GM21825 (cell line): ENCODE data around the gene TAGLN.
A peak's percentile ranks its signal among the peaks of the same experiment; 100 is the strongest.

Experiments
- ATAC-seq: cut with Tn5 transposase; IDR thresholded peaks from one replicate; pipeline ENCODE4 v1.9.1; 2021; ENCODE audit warnings: mild to moderate bottlenecking, moderate library complexity; ENCODE audit not compliant: unreplicated experiment

Gene TAGLN

DNA sequence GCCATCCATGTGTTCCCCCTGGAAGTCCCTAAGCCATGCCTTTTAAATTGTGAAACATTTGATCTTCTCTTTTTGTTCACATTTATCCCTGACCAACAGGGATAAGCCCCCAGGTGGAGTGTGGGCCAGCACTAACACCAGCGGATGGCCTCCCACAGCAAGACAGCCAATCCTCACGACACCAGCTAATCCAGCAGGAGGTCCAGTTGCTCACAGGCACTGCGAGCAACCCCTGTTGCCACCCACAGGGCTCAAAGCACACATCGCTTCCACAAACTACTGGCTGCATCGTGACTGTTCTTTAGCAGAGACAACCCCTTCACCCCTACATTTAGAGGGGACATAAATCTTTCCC, 30.7 kb downstream of the TAGLN start:
- no peak for ATAC-seq

DNA sequence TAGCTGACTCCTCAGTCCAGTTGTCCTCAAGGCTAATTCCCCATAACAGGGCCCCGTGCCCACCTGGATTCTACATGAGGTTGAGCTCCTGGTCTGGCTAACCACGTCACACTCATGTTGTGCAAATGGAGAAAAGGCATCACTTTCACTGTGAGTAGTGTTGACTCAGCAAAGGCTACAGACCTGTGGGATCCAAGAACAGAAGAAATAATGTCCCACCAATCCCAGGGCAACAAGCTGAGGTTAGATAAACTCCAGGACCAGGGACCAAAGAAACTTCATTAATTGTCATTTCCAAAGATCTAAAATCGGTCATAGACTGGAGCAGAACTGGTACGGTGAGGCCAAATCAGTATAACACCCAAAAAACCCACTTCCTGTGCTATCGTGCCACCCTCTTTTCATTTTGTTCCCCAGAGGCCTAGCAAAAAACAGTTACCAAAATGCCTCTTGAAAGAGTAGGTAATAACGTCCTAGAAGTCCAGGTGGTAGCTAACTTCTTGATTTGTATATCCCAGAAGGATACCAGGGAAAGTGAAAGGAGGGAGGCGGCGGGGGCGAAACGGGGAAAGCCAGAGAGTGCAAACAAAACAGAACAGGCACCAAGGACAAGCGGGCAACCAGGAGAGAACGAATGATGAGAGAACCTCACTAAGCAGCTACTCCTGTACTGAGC, 31.3 kb downstream of the TAGLN start:
- ATAC-seq, result no peak

DNA sequence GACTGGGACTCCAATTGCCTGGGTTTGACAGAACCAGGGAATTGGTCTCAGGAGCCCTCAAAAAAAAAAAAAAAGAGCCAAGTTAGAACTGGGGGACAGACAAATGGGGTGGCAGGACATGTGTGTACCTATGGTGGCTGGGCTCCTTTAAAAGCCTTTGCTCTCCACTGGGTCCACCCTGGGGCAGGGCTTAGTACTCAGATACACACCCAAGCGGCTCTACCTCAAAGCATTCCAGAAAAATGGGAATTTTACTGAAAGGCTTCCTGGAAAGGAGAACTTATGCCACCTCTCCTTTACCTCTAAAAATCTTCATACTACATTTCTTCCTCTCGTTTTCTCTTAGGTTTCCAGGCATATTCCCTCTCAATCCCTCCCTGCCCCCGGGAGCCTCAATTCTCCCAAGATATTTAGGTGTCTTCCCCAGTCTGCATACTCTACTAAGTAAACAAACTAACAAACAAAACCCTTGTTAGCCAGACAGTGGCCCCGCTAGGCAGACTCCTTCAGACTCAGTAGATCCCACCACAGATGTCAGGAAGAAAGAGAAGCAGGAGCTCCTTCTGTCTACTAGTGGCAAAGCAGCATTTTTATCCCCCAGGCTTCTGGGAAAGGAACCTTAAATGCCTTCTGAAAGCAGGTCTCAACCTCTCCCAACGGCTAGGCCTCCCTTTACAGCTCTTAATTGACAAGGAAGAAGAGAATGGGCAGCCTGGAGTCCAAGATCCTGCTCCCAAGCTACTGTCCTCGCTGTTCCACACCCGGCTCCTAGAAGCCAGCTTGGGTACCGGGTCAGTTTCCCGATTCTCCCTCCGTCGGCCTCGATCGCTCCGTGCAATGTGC, 32.0 kb downstream of the TAGLN start:
- no peak for ATAC-seq

DNA sequence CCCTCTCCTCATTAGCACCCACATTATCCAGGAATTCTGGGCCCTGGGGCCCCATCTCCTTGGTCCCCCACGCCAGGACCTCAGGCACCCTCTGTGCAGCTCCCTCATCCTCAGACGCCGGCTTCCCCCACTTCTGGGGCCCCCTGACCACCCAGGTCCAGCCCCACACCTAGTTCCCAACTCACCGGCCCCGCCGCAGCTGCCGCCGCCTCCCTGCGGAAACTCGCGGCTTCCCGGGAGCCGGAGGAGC, 32.6 kb downstream of the TAGLN start, which contains the start of gene PCSK7:
TSS of gene PCSK7 (minus strand) at position 232 of the 250 bp plus-strand sequence. CDS start 2,229 bp downstream, outside the sequence.
- ATAC-seq, result no peak

DNA sequence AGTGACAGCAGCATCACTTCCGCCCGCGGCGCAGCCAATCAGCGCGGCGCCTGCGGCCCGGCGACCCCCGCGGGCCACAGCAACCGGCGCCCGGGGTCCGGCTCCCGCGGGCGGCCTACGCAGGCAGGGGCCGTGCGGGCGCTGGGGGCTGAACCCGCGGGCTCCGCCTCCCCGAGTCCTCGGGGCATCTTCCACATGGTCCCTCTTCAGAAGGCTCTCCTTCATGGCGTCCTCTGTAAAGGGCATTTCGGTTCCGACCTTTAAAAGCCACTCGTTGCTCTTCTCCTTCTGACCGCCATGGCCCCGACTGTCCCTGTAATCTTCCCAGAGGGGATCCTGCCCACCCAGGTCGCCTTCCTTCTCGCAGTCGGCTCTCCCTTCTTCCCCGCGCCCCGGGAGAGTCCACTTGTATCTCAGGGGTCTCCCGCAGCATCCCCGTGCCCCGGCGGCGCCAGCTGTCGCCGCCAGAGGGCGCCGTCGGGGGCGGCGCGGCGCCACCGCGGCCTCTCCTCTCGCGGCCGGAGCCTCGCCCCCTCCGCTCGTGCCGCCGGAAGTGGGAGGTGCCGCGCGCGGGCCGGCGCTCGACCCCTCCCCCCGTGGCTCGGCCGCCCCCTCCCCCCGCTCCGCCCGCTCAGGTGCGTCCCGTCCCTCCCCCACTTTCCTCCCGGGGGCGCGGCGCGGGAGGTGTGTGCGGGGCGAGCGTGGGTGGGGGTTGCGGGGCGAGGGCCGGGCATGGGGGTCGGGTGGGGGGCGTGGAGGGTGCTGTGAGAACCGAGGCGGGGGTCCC, 33.1 kb downstream of the TAGLN start, which contains the start of gene RNF214:
TSS of gene RNF214 (plus strand) at position 580 of the 787 bp plus-strand sequence. CDS start 1,602 bp downstream, outside the sequence.
- ATAC-seq, result peak; percentile 64

DNA sequence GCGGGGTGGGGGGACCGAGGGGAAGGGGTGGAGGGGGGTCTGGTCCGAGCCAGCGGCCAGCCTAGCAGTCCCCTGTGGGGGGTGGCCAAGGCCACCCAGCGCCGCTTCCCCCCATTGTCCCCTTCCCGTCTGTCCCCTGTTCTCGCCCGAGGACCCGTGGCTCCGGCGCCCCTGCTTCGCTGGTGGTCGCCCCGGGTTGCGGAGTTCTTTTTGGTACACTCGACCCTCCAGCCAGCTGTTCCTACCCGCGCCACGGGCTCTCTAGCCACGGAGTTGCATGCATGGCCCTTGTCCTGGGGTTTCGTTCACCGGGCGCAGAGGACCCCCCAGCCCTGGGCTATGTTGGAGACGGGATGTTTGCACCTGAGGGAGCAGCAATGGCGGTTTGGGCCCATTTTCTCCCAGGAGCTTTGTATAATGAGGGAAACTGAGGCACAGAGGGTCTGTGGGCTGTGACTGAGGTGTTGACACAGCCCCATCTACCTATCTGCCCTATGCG, 33.8 kb downstream of the TAGLN start:
- no peak for ATAC-seq

DNA sequence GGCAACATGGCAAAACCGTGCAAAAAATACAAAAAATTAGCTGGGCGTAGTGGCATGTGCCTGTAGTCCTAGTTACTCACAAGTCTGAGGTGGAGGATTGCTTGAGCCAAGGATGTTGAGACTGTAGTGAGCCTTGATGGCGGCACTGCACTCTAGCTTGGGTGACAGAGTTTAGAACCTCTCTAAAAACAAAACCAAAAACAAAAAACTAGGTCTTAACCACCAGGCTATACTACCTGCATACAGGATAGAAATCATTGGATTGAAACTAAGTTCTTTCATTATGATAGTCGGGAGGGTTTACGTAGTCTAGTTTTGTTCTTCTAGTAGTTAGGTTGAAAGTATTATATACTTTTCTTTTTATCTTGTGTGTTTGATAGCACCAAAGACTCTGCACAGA, 39.1 kb downstream of the TAGLN start:
- ATAC-seq, result no peak

DNA sequence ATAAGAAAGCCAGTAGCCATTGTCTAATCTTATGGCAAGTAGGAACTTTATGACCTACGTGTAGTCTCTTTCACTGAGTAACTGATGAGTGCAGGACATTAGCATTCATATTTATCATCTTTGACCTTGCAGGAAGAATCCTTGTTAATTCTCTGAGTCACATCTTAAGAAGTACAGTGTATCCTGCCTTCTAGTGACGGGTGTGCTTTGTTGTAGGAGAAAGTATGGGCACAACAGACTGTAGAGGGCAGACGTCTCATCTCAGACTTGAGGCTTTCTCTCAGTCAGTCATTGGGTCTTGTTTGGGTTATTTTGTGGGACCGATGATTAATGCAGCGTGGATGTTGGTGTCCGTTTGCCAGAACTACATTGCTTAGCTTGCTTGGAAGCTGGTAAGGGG, 40.1 kb downstream of the TAGLN start:
- ATAC-seq, result no peak

DNA sequence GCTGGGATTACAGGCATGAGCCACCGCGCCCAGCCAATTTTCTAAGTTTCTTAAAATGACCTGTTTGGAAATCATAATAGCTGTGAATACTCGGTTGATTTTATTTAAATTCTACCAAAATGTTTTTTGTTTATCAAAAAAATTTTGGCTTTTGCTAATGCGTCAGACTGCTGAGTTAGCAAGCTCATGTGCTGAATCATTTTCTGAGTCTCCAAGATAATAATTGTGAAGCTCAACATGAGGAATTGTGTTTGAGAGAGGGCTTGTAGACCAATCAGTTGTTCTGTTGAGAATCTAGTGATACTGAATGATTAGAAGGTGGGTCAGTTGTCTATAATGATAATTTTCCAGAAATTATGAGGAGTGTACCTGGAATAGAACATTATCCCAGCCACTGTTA, 49.2 kb downstream of the TAGLN start:
- ATAC-seq, result no peak

DNA sequence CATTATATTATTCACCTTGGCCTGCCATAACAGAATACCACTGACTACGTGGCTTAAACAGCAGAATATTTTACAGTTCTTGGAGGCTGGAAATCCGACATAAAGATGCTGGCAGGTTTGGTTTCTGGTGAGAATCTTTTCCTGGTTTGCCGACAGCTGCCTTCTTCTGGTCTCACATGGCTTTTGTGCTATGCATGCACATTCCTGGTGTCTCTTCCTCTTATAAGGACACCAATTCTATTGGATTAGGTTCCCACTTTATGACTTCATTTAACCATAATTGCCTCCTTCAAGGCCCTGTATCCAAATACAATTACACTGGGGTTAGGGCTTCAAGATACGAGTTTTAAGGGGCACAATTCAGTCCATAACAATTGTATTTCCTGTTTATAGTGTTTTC, 50.4 kb downstream of the TAGLN start:
- ATAC-seq, result no peak

DNA sequence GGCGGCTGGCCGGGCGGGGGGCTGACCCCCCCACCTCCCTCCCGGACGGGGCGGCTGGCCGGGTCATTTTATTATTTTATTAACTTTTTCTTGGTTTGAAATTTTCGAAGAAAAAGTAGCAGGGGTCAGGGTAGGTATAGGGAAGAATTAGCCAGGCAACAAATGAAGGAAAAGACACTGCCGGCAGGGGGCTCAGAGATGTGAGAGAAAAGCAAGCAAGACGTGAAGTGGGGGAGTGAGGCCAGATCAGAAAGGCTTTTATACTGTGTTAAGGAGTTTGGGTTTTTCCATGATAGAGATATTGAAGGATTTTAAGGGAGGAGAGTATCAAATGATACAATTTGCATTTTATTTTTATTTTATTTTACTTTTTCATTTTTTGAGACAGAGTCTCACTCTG, 52.3 kb downstream of the TAGLN start:
- no peak for ATAC-seq

DNA sequence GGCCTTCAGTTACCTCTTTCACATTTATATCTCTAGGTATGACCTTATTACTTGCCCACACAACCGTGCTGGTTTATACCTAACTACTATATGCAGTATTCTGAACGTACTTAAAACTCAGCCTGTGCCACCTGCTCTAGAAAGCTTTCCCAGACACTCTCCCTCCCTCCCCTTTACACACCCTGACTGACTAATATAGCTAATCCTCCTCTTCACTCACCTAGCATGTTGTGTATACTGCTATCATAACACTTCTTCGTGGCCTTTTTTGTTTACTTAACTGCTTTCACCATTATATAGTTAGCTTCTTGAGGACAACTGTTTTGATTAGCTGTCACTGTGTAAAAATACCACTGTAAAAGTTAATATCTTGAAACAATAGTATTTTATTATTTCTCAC, 56.8 kb downstream of the TAGLN start:
- ATAC-seq, result no peak

DNA sequence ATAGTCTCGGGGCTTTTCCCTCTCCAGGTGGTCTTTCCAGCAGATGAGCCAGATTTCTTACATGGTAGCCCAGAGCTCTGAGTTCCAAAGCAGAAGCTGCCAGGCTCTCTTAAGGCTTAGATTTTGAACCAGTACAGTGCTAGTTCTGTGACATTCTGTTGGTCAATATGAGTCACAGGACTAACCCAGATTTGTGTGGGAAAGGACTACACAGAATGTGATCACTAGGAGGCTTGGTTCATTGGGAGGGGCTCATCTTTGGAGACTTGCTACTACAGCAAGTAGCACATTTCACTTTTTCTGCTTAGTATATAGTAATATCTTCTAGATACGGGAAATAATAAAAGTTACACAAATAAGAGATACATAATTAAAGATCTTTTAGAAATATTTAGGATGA, 57.4 kb downstream of the TAGLN start:
- no peak for ATAC-seq
